Measurements from ENCODE around the gene EFHD2.

DNA sequence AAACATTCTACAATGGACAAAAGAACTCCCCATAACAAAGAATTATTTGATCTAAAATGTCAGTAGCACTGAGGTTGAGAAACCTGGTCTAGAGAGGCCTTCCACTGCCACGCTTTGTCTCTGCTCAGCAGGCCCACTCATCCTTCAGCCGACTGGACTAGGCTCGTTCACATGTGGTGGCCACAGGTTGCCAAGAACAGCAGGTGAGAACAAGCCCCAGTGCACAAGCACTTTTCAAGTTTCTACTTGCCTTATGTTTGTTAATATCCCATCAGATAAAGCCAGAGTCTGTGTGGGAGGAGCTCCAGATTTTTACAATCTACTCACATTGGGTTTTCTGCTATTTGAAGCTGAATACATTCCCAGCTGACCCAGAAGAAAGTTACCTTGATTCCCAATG lies 9.1 kb upstream of the EFHD2 start:
- TF ChIP-seq, protein P1, sequence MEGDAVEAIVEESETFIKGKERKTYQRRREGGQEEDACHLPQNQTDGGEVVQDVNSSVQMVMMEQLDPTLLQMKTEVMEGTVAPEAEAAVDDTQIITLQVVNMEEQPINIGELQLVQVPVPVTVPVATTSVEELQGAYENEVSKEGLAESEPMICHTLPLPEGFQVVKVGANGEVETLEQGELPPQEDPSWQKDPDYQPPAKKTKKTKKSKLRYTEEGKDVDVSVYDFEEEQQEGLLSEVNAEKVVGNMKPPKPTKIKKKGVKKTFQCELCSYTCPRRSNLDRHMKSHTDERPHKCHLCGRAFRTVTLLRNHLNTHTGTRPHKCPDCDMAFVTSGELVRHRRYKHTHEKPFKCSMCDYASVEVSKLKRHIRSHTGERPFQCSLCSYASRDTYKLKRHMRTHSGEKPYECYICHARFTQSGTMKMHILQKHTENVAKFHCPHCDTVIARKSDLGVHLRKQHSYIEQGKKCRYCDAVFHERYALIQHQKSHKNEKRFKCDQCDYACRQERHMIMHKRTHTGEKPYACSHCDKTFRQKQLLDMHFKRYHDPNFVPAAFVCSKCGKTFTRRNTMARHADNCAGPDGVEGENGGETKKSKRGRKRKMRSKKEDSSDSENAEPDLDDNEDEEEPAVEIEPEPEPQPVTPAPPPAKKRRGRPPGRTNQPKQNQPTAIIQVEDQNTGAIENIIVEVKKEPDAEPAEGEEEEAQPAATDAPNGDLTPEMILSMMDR (IDR thresholded peaks at IDR 0.05) = no peak
- TF ChIP-seq POLR2A (IDR thresholded peaks at IDR 0.05; ENCODE audit: low read depth) = no peak
- no peak for TF ChIP-seq POLR2AphosphoS5 (IDR thresholded peaks at IDR 0.05)
- TF ChIP-seq EP300 (IDR thresholded peaks at IDR 0.05) = no peak

All from esophagus muscularis mucosa (tissue), 4 donors.